Stimulated activated CD4-positive, alpha-beta T cell treated with anti-CD3 and anti-CD28 coated beads, TNF-alpha, amount 100 ng/mL, for 1 hour (primary cell): ENCODE measurements around the gene LNP1.
"Not testable (repeated sequence)": the region's sequence is repeated elsewhere in the genome, so short reads cannot be mapped to it uniquely, and the experiment has no call there.

ENCODE experiments used
- DNase-seq, 3 donors: peaks; one replicate each; pipeline ENCODE4 v3.0.0-alpha.2; 2020; ENCODE audit warnings: low read depth in 3 of 3, low spot score in 1 of 3

LNP1 gene

DNA sequence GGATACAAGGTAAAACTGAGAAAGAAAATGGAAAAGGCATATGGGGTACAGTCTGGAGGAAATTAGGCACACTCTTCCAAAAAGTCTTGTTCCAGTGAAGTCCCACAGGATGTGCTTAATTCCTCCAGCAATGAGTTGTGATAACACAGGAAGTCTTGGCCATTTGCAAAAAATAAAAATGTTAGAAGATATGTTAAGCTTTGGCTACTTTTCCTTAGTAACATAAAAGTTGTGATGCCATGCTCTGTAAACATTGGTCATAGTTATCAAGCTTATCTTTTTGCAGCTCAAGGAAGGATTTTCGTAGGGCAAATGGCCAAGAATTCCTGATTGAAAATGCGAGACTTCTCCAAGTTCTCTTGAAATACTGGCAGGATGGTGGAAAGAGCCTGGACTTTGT is 26.4 kb downstream of the LNP1 start:
- no peak for DNase-seq

DNA sequence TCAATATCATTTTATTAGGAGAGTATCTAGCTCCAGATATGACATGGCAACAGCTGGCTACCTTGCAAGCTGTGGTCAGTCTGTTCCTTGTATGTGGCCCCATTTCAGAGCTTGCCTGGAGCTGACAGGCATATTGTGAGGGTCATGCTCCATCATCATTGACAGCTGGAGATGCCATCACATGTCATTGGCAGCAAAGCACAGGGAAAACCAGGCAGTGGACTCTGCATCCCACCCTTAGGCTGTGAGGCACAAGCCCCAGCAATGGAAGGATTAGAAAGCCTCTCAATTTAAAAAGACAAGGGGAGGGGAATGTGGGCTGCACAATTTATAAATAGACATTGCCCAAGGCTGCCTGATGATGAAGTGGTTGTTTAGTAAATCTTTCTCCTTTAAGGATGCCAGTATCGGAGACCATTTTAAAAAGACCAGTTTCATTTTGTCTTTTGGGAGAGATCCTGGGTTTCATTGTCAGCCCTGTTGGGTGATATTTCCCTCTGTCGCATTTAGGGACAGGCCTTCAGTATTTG is 27.9 kb downstream of the LNP1 start:
- DNase-seq: no peak

DNA sequence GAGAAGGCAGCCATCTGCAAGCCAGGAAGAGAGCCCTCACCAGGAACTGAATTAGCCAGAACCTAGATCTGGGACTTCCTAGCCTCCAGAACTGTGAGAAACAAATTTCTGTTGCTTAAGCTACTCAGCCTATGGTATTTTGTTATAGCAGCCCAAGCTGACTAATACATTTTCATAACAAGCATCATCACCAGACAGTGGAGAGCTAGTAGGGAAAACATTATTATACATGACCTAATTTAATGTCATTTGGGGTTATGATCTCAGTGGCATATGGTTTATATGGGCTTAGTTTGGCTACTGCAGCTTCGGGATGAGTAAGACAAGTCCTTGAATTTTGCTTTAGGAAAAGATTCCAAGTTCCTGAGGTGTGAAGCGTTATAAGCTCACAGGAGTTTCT is 35.6 kb downstream of the LNP1 start:
- no peak for DNase-seq

DNA sequence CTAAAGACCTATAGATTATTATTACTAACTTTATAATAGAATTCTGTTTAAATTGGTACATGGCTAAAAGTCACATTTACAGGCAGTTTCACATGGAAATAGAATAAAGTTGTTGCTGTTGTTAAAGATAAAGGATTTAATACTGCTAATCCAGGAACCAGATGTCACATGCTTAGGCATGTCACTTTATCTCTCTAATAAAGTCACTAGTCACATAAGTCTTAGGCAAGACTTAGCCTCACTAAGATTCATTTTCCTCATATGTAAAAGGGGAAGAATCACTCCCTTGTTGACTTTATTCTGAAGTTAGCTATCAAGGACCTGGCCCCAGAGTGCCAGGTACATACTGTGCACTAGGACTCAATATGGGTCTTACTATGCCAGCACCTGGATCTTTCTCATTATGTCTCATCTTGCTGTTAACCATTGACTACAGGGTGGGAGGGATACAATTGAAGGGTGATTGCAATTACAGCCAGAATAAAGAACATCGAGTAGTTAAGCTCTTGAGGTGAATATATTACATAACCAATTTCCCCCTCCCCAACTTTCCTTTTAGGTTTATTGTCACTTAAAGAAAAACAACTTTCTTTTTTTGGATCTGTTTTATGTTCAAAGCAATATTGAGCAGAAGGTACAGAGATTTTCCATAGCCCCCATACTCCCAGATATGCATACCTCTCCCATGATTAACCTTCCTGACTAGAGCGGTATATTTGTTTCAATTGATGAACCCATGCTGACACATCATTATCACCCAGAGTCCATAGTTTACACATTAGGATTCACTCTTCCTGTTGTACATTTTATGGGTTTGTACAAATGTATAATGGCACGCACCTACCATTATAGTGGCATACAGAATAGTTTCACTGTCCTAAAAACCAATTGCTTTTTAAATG is 36.6 kb downstream of the LNP1 start:
- DNase-seq: no peak

DNA sequence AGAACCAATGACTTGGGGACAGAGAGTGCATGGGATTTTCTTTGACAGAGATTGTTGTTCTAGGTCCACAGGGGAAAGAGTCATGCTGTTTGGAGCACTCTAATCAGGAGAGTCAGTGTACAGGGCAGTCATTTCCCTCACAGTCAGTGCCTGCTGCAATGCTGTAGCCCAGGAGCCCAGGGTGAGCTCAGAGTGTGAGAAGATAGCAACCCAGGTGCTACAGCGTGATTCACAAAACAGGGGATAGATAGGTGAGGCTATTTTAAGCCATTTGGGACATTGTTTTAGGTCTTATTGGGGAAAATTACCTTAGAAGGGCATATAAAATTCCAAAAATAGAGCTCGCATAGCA is 37.3 kb downstream of the LNP1 start:
- DNase-seq: no peak

DNA sequence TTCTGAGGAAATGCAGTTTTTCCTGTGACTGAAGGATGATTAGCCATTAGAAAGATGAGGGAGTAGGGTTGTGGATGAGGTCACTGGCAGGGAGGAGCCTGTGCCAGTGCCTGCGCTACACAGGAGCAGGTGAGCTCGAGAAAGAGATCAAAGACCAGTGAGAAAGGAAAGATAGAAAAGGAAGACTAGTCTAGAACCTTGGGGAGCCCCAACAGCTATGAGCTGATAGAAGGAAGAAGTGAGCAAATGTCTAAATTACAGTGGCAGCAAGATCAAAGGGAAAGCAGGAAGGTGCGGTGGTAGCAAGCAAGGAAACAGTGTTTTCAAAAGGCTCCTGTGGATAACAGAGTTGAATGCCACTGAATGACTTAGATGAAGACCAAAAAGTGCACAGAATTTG is 39.6 kb downstream of the LNP1 start:
- DNase-seq: no peak

DNA sequence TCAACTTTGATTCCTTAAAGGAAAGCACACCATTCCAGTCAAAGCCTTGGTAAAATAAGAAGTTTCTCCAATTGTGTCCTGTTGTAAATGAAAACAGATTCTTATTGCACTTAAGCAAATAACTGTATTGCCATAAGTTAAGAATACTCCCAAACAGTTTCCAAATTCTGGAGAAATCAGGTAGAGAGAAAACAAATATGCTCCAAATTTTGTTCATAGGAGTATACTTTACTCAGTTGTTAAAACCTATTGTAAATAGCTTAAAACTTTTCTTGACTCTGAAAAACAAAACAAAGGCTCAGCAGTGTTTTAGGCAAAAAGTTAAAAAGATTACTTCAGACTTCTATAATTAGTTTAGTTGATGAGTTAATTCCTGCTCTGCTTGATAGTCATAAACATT is 42.4 kb downstream of the LNP1 start:
- no peak for DNase-seq

DNA sequence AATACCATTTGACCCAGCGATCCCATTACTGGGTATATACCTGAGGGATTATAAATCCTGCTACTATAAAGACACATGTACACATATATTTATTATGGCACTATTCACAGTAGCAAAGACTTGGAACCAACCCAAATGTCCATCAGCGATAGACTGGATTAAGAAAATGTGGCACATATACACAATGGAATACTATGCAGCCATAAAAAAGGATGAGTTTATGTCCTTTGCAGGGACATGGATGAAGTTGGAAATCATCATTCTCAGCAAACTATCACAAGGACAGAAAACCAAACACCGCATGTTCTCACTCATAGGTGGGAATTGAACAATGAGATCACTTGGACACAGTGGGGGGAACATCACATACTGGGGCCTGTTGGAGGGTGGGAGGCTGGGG is 45.7 kb downstream of the LNP1 start:
- DNase-seq: not testable (repeated sequence)

DNA sequence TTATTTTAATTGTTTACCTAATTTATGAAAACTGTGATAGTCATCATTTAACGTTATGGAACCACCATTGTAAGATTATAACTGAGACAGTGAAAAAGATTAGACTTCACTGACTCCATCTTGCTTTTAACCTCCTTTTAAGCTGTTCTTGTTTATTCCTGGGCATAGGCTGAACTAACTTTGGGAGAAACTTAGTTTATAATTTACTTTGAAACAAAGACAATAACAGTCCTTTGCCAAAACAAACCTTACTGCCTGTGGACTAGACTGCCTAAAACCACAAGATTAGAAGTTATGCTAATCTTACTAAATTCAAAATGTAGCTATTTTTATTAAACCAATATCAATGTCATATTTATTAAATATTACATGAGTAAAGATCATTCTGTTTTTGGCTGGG is 46.7 kb downstream of the LNP1 start:
- no peak for DNase-seq

DNA sequence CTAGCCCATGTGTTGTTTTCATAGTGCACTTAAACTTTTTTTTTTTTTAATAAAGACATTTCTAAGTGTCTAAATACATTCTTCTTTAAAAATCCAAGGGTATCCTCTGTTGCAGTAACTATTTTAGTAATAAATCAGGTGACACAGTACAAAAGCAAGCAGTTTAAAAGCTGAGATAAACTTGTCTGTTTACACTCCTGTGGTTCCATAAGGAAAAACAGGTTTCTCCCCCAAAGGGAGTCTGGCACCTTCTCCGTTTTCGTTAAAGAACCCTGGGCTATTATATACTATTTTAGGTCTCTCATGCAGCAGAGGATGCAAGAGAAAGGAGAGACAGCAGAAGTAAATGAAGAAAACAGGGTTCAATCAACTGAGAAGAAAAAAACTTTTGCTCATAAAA is 47.9 kb downstream of the LNP1 start:
- no peak for DNase-seq

DNA sequence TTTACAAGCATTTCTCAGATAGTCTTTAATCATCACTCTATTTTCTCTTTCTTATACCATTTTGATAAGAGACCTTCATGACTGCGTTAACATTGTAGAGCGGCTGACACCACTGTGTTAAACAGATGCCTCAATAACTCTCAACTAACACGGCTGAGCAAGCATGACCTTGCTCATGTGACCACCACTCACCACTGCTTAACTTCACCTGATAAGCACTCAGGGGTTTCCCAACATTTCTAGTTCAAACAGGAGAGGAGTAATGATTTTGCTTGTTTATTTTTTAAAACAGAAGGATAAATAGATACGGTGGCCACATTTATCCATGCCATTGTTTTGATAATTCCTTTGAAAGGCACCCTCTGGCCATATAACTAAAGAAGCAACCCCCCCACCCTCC is 53.3 kb downstream of the LNP1 start:
- no peak for DNase-seq

DNA sequence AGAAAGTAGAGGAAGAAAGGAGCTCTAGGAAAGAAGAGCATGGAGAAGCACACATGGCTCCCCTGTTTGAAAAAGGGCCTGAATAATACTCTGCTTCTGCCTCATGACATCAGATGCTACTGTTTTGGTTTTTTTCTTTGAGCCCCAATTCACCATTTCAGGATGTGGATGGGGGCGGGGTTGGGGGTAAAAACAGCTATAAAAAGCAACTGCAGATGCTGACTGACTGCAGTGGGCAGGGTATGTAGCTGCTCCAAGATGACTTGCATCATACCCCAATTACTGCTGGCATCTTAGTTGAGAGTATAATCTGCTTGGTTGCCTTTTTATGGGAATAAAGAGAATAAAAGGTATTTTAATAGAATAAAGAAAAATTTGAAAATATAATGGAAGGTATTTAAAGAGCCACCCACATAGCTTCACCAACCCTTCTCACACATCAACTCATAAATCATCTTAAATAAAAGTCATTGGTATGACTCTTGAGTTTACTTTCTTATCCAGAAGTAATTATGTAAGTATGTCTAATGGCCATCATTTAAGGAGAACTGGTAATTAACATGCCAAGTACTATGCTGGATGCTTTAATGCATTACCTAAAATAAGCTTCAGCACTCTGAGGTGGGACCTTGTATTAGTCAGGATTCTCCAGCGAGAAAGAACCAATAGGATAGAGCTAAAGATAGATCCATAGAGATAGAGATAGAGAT is 54.7 kb downstream of the LNP1 start:
- no peak for DNase-seq

DNA sequence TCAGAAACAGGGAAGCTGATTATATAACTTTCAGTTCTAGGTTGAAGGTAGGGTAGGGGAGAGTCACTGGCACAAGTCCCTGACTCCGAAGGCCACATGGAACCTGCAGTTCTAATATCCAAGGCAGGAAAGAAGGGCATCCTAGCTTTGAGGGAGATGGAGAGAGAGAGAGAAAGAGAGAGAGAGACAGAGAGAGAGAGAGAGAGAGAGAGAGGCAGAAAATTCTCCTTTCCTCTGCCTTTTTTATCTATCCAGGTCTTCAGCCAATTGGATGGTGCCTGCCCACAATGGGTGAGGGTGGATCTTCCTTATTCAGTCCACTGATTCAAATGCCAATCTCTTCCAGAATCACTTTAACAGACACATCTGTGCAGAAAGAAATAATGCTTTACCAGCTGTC is 55.4 kb downstream of the LNP1 start:
- no peak for DNase-seq

DNA sequence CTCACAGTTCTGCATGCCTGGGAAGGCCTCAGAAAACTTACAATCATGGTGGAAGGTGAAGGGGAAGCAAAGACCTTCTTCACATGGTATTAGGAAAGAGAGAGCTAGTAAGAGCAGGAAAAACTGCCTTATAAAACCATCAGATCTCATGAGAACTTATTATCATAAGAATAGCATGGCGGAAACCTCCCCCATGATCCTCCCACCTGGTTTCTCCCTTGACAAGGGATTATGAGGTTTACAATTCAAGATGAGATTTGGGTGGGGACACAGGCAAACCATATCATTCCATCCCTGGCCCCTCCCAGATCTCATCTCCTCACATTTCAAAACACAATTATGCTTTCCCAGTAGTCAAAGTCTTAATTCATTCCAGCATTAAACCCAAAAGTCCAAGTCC is 56.5 kb downstream of the LNP1 start:
- DNase-seq: no peak

DNA sequence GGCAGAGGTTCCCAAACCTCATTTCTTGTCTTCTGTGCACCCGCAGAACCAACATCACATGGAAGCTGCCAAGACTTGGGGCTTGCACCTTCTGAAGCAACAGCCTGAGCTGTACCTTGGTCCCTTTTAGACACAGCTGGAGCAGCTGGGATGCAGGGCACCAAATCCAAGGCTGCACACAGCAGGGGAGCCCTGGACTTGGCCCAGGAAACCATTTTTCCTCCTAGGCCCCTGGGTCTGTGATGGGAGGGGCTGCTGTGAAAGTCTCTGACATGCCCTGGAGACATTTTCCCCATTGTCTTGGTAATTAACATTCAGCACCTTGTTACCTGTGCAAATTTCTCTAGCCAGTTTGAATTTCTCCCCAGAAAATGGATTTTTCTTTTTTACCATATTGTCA is 57.5 kb downstream of the LNP1 start:
- DNase-seq: no peak

DNA sequence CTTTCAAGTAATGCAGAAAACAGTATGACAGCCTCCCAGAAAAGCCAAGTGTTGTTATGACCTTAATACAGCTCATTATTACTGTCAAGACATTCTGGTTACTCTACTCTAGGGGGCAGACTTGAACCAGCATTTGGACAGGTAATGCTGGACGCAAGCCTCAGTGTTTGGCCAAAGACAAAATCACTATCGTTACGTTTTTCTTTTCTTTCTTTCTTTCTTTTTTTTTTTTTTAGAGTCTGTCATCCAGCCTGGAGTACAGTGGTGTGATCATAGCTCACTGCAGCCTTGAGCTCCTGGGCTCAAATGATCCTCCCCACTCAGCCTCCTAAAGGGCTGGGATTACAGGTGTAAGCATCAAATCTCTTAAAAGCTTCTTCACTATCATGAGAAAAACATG is 61.7 kb downstream of the LNP1 start:
- DNase-seq: no peak

DNA sequence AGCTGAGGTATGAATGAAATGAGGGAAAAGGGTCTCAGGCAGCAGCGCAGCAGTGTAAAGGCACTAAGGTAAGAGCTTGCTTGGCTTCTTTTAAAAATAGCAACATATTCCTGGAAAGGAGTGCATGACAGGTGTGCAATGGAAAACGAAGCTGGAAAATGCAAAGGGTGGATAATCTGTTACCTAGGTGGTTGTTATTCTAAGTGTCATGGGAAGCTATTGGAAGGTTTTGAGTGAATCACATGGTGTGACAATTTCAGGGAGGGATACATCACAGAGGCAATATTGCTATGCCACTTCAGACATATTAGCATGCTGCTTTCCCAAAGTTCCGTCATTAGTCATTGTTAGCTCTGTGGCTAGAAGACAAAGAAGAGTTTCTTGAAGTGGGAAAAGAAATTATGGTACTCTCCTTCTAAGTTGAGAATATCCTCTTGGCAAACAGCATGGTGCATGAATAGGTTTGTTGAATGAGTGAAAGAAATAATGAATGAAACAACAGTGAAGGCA is 62.4 kb downstream of the LNP1 start:
- no peak for DNase-seq

DNA sequence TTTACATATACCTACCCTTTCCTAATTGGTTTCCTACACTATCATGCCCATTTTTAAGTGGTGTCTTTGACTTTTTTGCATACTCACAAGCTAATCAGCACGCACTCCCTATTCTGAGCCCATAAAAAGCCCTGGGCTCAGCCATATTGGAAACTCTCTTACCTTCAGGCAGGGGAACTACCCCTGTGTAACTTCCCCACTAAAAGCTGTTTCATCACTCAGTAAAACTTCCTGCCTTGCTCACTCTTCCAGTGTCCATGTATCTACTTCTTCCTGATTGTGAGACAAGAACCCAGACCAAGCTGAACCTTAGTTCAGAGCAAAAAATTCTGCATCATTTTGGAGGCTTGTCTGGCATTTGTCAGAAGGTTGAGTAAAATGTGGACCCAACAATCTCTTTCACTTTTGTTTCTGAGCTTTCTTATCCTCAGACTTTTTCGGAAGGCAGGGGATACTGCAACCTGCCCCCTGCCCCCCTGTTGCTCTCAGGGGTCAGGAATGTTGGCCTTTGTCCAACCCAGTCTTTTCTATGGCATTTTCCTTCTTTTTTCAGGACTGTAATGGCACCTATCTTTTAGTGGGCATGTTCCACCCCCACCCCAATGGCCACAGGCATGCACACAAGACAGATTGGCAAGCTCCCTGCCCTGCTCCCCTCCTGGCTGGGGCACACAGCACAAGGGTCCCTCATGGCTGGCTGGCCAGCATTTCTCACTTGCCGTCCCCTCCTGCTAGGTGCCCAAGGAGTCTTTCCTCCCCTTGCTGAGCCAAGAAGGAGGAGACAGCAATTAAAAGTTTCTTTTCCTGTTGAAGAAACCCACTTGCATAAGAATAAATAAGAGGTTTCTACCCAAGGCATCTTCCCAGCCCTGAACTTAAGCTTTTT is 64.8 kb downstream of the LNP1 start:
- no peak for DNase-seq

DNA sequence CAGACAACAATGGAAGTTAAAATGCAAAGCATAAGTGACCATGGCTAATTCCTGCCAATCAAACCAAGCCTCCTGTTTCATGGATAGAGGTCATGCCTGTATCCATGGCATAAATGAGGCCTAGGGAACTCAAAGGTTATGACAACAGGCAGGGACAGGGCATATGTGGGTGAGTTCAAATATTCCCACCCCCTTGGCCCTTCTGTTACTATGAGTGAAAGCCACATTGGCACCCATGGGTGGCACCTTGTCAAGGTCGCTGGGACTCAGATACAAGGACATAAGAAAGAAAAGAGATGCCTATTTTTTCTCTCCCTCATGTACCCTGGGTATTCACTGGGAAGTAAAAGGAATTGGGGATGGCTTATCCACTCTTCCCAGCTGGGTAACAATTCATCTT is 65.8 kb downstream of the LNP1 start:
- DNase-seq: no peak

DNA sequence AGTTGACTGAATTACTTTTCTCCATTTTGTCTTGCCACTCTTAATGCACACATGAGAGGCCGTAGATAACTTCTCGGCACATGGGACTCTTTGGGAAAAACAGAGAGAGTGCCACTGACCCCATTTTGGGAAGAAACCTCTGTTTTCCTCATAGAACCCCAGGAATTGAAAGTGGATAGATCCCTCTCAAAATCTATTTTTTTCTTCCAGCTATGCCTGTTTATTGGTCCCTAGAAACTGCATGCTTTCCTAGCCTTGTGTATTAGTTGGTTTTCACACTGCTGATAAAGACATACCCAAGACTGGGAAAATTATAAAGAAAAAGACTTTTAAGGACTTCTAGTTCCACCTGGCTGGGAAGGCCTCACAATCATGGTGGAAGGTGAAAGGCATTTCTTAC is 67.3 kb downstream of the LNP1 start:
- DNase-seq: no peak

DNA sequence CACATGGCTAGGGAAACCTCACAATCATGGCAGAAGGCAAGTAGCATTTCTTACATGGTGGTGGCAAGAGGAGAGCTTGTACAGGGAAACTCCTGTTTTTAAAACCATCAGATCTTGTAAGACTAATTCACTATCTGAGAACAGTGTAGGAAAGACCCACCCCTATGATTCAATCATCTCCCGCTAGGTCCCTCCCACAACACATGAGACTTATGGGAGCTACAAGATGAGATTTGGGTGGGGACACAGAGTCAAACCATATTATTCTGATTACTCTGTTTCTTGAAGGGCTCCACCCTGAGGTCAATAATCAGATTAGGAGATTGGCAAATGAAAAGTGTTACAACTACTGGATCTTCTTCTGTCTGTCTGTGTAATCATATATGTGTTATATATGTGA is 69.6 kb downstream of the LNP1 start:
- DNase-seq: no peak
